ENCODE results near the gene SYNE1. TPM values are rescaled to one million over a fixed set of nuclear protein-coding genes. Genes with fewer than 3 reads are reported as not detected.

Gene SYNE1
- total and polyA plus RNA-seq, 10 of the 15 experiments (the other 5 are each of a cell fraction or from before 2014, with no cell fraction given) = 2.3 to 28.7 (median 14.1) TPM

DNA sequence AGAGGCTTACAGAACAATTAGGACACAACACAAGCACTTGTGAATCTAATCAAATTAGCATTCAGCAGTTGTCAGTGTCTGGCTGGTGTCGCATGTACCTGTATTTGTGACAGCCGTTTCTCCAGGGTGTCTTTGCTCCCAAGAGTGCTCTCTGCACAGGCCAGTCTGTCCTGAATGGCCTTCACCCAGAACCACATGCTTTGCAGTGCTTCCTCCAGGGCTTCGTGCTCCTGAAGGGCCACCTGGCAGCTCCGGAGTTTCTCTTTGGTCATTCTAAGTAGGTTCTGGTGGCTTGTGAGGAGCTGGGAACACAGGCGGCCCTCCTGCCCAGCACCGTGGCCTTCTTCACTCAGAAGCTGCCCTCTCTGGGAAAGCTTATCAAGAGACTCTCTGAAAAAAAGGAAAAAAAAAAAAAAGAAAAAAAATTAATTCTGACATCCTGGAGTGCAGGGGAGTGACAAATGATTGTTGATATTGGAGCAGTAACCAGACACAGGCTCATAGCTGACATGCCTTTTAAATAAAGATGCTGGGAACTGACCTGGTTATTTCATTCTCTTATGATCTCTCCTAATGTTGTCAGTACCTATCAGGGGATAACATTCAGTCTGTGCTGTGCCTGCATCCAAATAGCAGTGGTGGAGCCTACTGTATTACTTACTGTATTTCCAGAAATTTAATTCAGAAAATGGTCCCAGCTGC is 245.8 kb downstream of the SYNE1 start:
- Histone ChIP-seq H3K27me3 (replicated peaks in 1 of 2; ENCODE audit: control insufficient read depth in 2 of 2, insufficient read depth in 2 of 2, low read length in 1 of 2) (no peaks in the 10 kb centered on the region), H4K20me1 (ENCODE audit: control insufficient read depth, insufficient read depth) (no peaks in the 10 kb centered on the region), H3K9me3 (replicated peaks; ENCODE audit: control insufficient read depth, insufficient read depth, low read length) (no peaks in the 10 kb centered on the region), H3K36me3 (ENCODE audit: control insufficient read depth in 2 of 2, insufficient read depth in 2 of 2, low read length in 1 of 2) (no peaks in the 10 kb centered on the region), H3K4me1 (ENCODE audit: control insufficient read depth, insufficient read depth, low read length) (no peaks in the 10 kb centered on the region), H3K4me2 (ENCODE audit: control insufficient read depth, insufficient read depth) (no peak overlapping the region), H3K79me2 (ENCODE audit: control insufficient read depth, insufficient read depth, low read length) (no peaks in the 10 kb centered on the region), H2AFZ (ENCODE audit: control insufficient read depth, low read depth, low read length) (no peak overlapping the region), H3K9ac (ENCODE audit: control insufficient read depth, insufficient read depth, low read length) (no peak overlapping the region), H3K27ac (ENCODE audit: control insufficient read depth, insufficient read depth) (no peak overlapping the region), H3K4me3 (no peak overlapping the region)
- RAD21 ChIA-PET (ENCODE audit: unreplicated experiment) = no interaction called here
- POLR2A ChIA-PET = no interaction called here
- FAIRE-seq = no peak
- WGBS (ENCODE audit: insufficient coverage, insufficient replicate concordance, low lambda C conversion rate, missing lambda C conversion rate) = 18% methylated on average over 6 of the region's 6 CpGs
- CTCF ChIA-PET = no interaction called here
- DNase-seq (ENCODE audit: low read depth, low spot score) = no peak
- intact Hi-C loops (cut with micrococcal nuclease; ENCODE audit: unreplicated experiment) = no loop called here
- in situ Hi-C loops (cut with MboI) = no loop called here
- ATAC-seq = no peak
- TF ChIP-seq MEF2B (IDR thresholded peaks at IDR 0.05; ENCODE audit: partially characterized antibody, poor library complexity, severe bottlenecking) (no peak), NFXL1 (IDR thresholded peaks at IDR 0.05; ENCODE audit: borderline replicate concordance) (no peak)
- no TSS peak for BruUV-seq (replicated peaks)
- SMC1A ChIA-PET (ENCODE audit: uncharacterized antibody, unreplicated experiment) = no interaction called here

DNA sequence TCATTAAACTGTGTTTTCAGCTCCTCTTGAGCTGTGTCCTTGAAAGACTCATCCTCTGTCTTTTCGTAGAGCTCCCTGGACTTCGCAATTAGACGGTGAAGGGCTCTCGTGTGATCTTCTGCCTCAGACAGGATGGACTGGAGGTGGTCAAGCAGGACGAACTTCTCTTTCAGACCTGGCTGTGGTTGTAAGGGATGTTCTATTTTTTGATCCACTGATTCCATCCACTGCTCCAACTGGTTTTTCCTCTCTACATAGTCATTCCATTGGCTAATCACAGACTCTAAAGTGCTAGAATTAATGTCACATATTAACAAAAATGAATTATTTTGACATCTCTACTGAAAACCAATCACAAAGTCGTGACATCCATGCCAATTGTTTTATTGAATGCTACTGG is 250.1 kb downstream of the SYNE1 start:
- intact Hi-C loops (cut with micrococcal nuclease; ENCODE audit: unreplicated experiment) (no loop called here), in situ Hi-C loops (cut with MboI) (no loop called here)
- Histone ChIP-seq H3K9me3 (replicated peaks; ENCODE audit: control insufficient read depth, insufficient read depth, low read length) (no peaks in the 10 kb centered on the region), H3K27me3 (replicated peaks in 1 of 2; ENCODE audit: control insufficient read depth in 2 of 2, insufficient read depth in 2 of 2, low read length in 1 of 2) (no peaks in the 10 kb centered on the region), H3K4me2 (ENCODE audit: control insufficient read depth, insufficient read depth) (no peak overlapping the region), H3K79me2 (ENCODE audit: control insufficient read depth, insufficient read depth, low read length) (no peaks in the 10 kb centered on the region), H2AFZ (ENCODE audit: control insufficient read depth, low read depth, low read length) (no peak overlapping the region), H3K36me3 (ENCODE audit: control insufficient read depth in 2 of 2, insufficient read depth in 2 of 2, low read length in 1 of 2) (no peaks in the 10 kb centered on the region), H3K4me1 (ENCODE audit: control insufficient read depth, insufficient read depth, low read length) (no peaks in the 10 kb centered on the region), H4K20me1 (ENCODE audit: control insufficient read depth, insufficient read depth) (no peaks in the 10 kb centered on the region), H3K27ac (ENCODE audit: control insufficient read depth, insufficient read depth) (no peak overlapping the region), H3K4me3 (no peak overlapping the region), H3K9ac (ENCODE audit: control insufficient read depth, insufficient read depth, low read length) (no peak overlapping the region)
- ChIA-PET SMC1A (ENCODE audit: uncharacterized antibody, unreplicated experiment) (interaction anchor here (0.8 kb wide), 1 partner anchor 13 kb away, joined by 3 read pairs; no protein-coding TSS in a partner anchor), POLR2A (no interaction called here), RAD21 (ENCODE audit: unreplicated experiment) (no interaction called here), CTCF (no interaction called here)
- DNase-seq (ENCODE audit: low read depth, low spot score) (no peak), ATAC-seq (no peak), FAIRE-seq (no peak)
- WGBS (ENCODE audit: insufficient coverage, insufficient replicate concordance, low lambda C conversion rate, missing lambda C conversion rate) = 35% methylated on average over 6 of the region's 6 CpGs
- no TSS peak for BruUV-seq (replicated peaks)
- TF ChIP-seq KLF5 (IDR thresholded peaks at IDR 0.05; ENCODE audit: partially characterized antibody) = no peak
- TF ChIP-seq, protein P1, sequence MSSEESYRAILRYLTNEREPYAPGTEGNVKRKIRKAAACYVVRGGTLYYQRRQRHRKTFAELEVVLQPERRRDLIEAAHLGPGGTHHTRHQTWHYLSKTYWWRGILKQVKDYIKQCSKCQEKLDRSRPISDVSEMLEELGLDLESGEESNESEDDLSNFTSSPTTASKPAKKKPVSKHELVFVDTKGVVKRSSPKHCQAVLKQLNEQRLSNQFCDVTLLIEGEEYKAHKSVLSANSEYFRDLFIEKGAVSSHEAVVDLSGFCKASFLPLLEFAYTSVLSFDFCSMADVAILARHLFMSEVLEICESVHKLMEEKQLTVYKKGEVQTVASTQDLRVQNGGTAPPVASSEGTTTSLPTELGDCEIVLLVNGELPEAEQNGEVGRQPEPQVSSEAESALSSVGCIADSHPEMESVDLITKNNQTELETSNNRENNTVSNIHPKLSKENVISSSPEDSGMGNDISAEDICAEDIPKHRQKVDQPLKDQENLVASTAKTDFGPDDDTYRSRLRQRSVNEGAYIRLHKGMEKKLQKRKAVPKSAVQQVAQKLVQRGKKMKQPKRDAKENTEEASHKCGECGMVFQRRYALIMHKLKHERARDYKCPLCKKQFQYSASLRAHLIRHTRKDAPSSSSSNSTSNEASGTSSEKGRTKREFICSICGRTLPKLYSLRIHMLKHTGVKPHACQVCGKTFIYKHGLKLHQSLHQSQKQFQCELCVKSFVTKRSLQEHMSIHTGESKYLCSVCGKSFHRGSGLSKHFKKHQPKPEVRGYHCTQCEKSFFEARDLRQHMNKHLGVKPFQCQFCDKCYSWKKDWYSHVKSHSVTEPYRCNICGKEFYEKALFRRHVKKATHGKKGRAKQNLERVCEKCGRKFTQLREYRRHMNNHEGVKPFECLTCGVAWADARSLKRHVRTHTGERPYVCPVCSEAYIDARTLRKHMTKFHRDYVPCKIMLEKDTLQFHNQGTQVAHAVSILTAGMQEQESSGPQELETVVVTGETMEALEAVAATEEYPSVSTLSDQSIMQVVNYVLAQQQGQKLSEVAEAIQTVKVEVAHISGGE (CRISPR knock-in tag; IDR thresholded peaks at IDR 0.05) = no peak
- TF ChIP-seq SMC3 (IDR thresholded peaks at IDR 0.05; ENCODE audit: borderline replicate concordance, low read length) = no peak
- TF ChIP-seq NR2F1 (conservative IDR thresholded peaks at IDR 0.05) = no peak
- no peak for TF ChIP-seq RELA (IDR thresholded peaks at IDR 0.05; ENCODE audit: borderline replicate concordance, partially characterized antibody)
- no peak for TF ChIP-seq RUNX3 (IDR thresholded peaks at IDR 0.05; ENCODE audit: low read length)
- TF ChIP-seq CHD1 (IDR thresholded peaks at IDR 0.05; ENCODE audit: low read depth, low read length) = no peak
- no peak for TF ChIP-seq SMARCA5 (IDR thresholded peaks at IDR 0.05)
- no peak for TF ChIP-seq STAT3 (IDR thresholded peaks at IDR 0.05; ENCODE audit: low read depth, low read length)
- TF ChIP-seq ZNF207 (IDR thresholded peaks at IDR 0.05; ENCODE audit: borderline replicate concordance) = no peak
- TF ChIP-seq CBFB (IDR thresholded peaks at IDR 0.05; ENCODE audit: low read depth) = no peak
- TF ChIP-seq NFYA (IDR thresholded peaks at IDR 0.05; ENCODE audit: borderline replicate concordance, low read depth, low read length) = no peak
- no peak for TF ChIP-seq SREBF1 (IDR thresholded peaks at IDR 0.05; ENCODE audit: low read length)
- TF ChIP-seq YY1 (IDR thresholded peaks at IDR 0.05; ENCODE audit: low read depth, low read length) = no peak
- TF ChIP-seq RB1 (IDR thresholded peaks at IDR 0.05; ENCODE audit: borderline replicate concordance) = no peak
